HG03135 (cell line): Measurements from ENCODE around the gene ATP2A3.
A peak's percentile ranks its signal among the peaks of the same experiment; 100 is the strongest.

Experiments
- ATAC-seq: cut with Tn5 transposase; IDR thresholded peaks from one replicate; pipeline ENCODE4 v1.9.1; 2021; ENCODE audit warnings: mild to moderate bottlenecking, moderate library complexity; ENCODE audit not compliant: unreplicated experiment

The ATP2A3 gene

GRCh38 chr17:3914312-3914670, 49.9 kb downstream of the ATP2A3 start:
- ATAC-seq: no peak

- no peak for ATAC-seq
Measured at GRCh38 chr17:3913531-3914311, 50.5 kb downstream of the ATP2A3 start.

- no peak for ATAC-seq
Measured at GRCh38 chr17:3912827-3913226, 51.4 kb downstream of the ATP2A3 start.

- peak; percentile 71 for ATAC-seq
Measured at GRCh38 chr17:3911271-3912053, 52.8 kb downstream of the ATP2A3 start.

- no peak for ATAC-seq
Measured at GRCh38 chr17:3910420-3911270, 53.6 kb downstream of the ATP2A3 start.

- ATAC-seq: no peak
Measured at GRCh38 chr17:3909257-3909656, 55.0 kb downstream of the ATP2A3 start.

GRCh38 chr17:3907483-3908216, 56.6 kb downstream of the ATP2A3 start:
- no peak for ATAC-seq

GRCh38 chr17:3906881-3907280, 57.4 kb downstream of the ATP2A3 start:
- no peak for ATAC-seq

- no peak for ATAC-seq
Measured at GRCh38 chr17:3905017-3905520, 59.2 kb downstream of the ATP2A3 start.

- no peak for ATAC-seq
Measured at GRCh38 chr17:3904501-3904900, 59.7 kb downstream of the ATP2A3 start.

- ATAC-seq: no peak
Measured at GRCh38 chr17:3903881-3904290, 60.4 kb downstream of the ATP2A3 start.

- no peak for ATAC-seq
Measured at GRCh38 chr17:3903051-3903825, 61.0 kb downstream of the ATP2A3 start.

- ATAC-seq: no peak
Measured at GRCh38 chr17:3900646-3901045, 63.6 kb downstream of the ATP2A3 start.

GRCh38 chr17:3897731-3898130, 66.5 kb downstream of the ATP2A3 start:
- no peak for ATAC-seq

GRCh38 chr17:3896968-3897235, 67.3 kb downstream of the ATP2A3 start:
- ATAC-seq: no peak

- no peak for ATAC-seq
Measured at GRCh38 chr17:3896108-3896967, 67.9 kb downstream of the ATP2A3 start.

GRCh38 chr17:3895354-3895753, 68.9 kb downstream of the ATP2A3 start:
- no peak for ATAC-seq

- no peak for ATAC-seq
Measured at GRCh38 chr17:3894911-3895343, 69.3 kb downstream of the ATP2A3 start.

GRCh38 chr17:3894188-3894587, 70.0 kb downstream of the ATP2A3 start:
- ATAC-seq: no peak
